Breast epithelium (tissue), 4 donors: Measurements from ENCODE around the gene EFNA2. TPM values are rescaled to one million over a fixed set of nuclear protein-coding genes. Genes with fewer than 3 reads are reported as not detected.

ENCODE experiments used
- DNase-seq, 2 donors: peaks; one replicate each; pipeline ENCODE4 v3.0.0-alpha.2; 2019; ENCODE audit warnings: low spot score in 2 of 2
- H3K27ac ChIP-seq, 2 donors: fragments of 200-600 bp; sonication (generic) in 1 of 2; one replicate each; pipeline ENCODE4 v1.5.1; 2016 to 2019; ENCODE audit warnings: mild to moderate bottlenecking in 1 of 2
- H3K27me3 ChIP-seq, 2 donors: fragments of 200-600 bp; sonication (generic) in 1 of 2; one replicate each; pipeline versions ENCODE4 v1.5.1 to v1.6.0; 2017 to 2019; ENCODE audit warnings: control low read depth in 1 of 2, mild to moderate bottlenecking in 1 of 2
- H3K36me3 ChIP-seq: fragments of 200-600 bp; one replicate; pipeline ENCODE4 v1.5.1; 2019
- H3K4me1 ChIP-seq, 2 donors: fragments of 200-600 bp; sonication (generic); one replicate each; pipeline ENCODE4 v1.5.1; 2016 to 2019; ENCODE audit warnings: control low read depth in 1 of 2
- H3K4me3 ChIP-seq, 3 donors: fragments of 200-600 bp; sonication (generic); 1 replicate in 2 of 3; 2 replicates in 1 of 3; pipeline ENCODE4 v1.5.1; 2016 to 2019; ENCODE audit warnings: mild to moderate bottlenecking in 3 of 3, moderate library complexity in 2 of 3
- H3K9me3 ChIP-seq, 2 donors: fragments of 200-600 bp; sonication (generic) in 1 of 2; one replicate each; pipeline ENCODE4 v1.5.1; 2016 to 2019; ENCODE audit warnings: control low read depth in 1 of 2
- CTCF ChIP-seq, 3 donors: fragments of 450-650 bp; IDR thresholded peaks; one replicate each; pipeline ENCODE4 v1.5.1; 2016 to 2017; ENCODE audit warnings: antibody characterized with exemption in 3 of 3, mild to moderate bottlenecking in 3 of 3, moderate library complexity in 3 of 3
- POLR2A ChIP-seq: fragments of 450-650 bp; IDR thresholded peaks from one replicate; pipeline ENCODE4 v1.6.1; 2016; ENCODE audit warnings: antibody characterized with exemption, mild to moderate bottlenecking, moderate library complexity
- POLR2AphosphoS5 ChIP-seq, 3 donors: sonication (generic); formaldehyde crosslinking; IDR thresholded peaks; one replicate each; pipeline ENCODE4 v1.6.1; 2017; ENCODE audit warnings: antibody characterized with exemption in 3 of 3
- intact Hi-C: fragments of 100-400 bp; cut with DNase I; formaldehyde crosslinking; loops from one replicate; pipeline ENCODE4 v1.15.1; 2023; ENCODE audit warnings: low total_unique reads
- total RNA-seq, 3 donors: library from RNA; depleted of rRNA; stranded (reverse); fragments of >200 nt; gene quantifications; one replicate each; pipeline ENCODE4 v1.1.0, GENCODE V29; 2016

Gene EFNA2
- total RNA-seq, 3 donors from 2014 or later = 0.66 TPM; not detected in 2

DNA sequence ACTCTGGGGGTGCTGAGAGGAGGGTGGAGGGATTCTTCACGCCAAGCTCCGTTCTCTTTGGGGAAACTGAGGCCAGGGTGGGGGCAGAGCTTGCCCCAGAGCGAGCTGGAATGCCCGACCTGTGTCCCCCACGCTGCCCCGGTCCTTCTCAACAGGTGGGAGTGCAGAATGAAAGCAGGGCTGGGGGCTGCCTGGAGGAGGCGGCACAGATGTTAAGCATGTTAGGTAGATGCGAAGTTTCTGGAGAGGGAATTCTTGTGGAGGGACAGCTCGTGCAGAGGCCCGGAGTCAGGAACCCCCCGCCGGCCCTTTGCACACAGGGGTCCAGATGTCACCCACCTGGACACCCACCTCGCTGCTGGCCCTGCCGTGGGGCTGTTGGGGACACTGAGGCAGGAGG is 9.0 kb downstream of the EFNA2 start:
- Histone ChIP-seq H3K4me3 (no peak overlapping the region), H3K27ac (no peak overlapping the region), H3K4me1 (peaks cover 0 to 6% of the 10 kb centered on the region in 2 donors), H3K36me3 (no peaks in the 10 kb centered on the region), H3K27me3 (peaks cover 33 to 70% of the 10 kb centered on the region in 2 donors), H3K9me3 (no peaks in the 10 kb centered on the region)
- intact Hi-C loops = no loop called here
- DNase-seq = no peak
- TF ChIP-seq CTCF (IDR thresholded peaks at IDR 0.05) (no peak), POLR2AphosphoS5 (IDR thresholded peaks at IDR 0.05) (no peak), POLR2A (no peak)

GRCh38 chr19:1295169-1296012 is 9.7 kb downstream of the EFNA2 start:
- no peak overlapping the region for H3K27ac ChIP-seq
- H3K4me1 ChIP-seq = peaks cover 0 to 6% of the 10 kb centered on the region in 2 donors
- intact Hi-C loops = no loop called here
- TF ChIP-seq POLR2A (no peak), POLR2AphosphoS5 (IDR thresholded peaks at IDR 0.05) (no peak), CTCF (IDR thresholded peaks at IDR 0.05) (no peak)
- no peak for DNase-seq
- peaks cover 30 to 67% of the 10 kb centered on the region in 2 donors for H3K27me3 ChIP-seq
- peak overlapping the region in 2 of 3 donors; percentile 23 to 55 for H3K4me3 ChIP-seq
- H3K36me3 ChIP-seq = no peaks in the 10 kb centered on the region
- H3K9me3 ChIP-seq = no peaks in the 10 kb centered on the region

DNA sequence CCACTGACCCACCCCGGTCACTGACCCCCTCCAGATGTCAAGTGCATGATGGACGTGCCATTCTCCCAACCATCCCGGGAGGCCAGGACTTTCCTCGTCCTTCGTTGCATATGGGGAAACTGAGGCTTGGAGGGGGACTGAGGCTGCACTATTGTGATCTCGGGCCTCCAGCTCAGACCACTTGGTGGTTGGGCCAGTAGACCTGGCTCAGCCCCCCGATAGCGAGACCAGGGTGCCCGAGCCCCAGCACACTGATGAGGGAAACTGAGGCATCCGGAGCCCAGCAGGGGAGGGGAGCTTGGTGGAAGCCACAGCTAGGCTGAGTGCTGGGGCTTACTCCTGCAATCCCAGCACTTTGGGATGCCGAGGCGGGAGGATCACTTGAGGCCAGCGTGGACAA is 10.4 kb downstream of the EFNA2 start:
- no peak for TF ChIP-seq CTCF (IDR thresholded peaks at IDR 0.05)
- no peak for TF ChIP-seq POLR2AphosphoS5 (IDR thresholded peaks at IDR 0.05)
- no peak for TF ChIP-seq POLR2A
- H3K27ac ChIP-seq = no peak overlapping the region
- H3K9me3 ChIP-seq = no peaks in the 10 kb centered on the region
- DNase-seq = no peak
- intact Hi-C loops = no loop called here
- no peaks in the 10 kb centered on the region for H3K36me3 ChIP-seq
- peak overlapping the region in 1 of 3 donors; percentile 55 for H3K4me3 ChIP-seq
- peaks cover 0 to 6% of the 10 kb centered on the region in 2 donors for H3K4me1 ChIP-seq
- H3K27me3 ChIP-seq = peaks cover 30 to 60% of the 10 kb centered on the region in 2 donors

DNA sequence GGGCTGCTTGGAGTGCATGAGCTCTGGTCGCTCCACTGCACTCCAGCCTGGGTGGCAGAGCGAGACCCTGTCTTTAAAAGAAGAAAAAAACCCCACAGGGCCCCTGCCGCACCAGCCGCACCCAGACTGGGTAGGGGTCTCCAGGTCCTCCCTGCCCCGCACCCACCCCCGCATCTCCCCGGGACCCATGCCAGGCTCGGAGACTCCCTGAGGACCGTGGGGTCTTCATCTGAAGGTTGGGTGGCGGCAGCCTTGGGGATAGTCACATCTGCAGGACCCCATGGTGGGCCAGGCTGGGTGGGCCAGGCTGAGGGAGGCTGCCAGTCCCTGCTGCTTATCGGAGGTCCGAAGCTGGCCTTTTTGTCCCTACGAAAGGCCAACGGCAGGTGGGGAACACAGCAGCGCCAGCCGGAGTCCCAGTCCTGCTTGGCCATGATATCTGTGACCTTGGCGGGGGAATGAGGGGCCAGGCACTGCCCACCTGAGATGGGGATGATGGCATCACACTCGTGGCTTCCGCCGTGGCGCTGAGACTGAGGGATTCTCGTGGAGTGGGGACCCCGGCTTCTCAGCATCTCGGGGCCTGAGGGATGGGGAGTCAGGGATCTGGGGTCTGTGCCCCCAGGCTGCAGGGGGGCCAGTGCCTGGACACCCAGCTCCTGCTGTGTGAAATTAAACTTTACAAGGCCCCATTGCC is 11.1 kb downstream of the EFNA2 start:
- TF ChIP-seq POLR2A (no peak), POLR2AphosphoS5 (IDR thresholded peaks at IDR 0.05) (no peak), CTCF (IDR thresholded peaks at IDR 0.05) (no peak)
- Histone ChIP-seq H3K9me3 (no peaks in the 10 kb centered on the region), H3K4me1 (peaks cover 0 to 6% of the 10 kb centered on the region in 2 donors), H3K27me3 (peaks cover 30 to 53% of the 10 kb centered on the region in 2 donors), H3K27ac (no peak overlapping the region), H3K4me3 (no peak overlapping the region), H3K36me3 (no peaks in the 10 kb centered on the region)
- no peak for DNase-seq
- intact Hi-C loops = no loop called here

DNA sequence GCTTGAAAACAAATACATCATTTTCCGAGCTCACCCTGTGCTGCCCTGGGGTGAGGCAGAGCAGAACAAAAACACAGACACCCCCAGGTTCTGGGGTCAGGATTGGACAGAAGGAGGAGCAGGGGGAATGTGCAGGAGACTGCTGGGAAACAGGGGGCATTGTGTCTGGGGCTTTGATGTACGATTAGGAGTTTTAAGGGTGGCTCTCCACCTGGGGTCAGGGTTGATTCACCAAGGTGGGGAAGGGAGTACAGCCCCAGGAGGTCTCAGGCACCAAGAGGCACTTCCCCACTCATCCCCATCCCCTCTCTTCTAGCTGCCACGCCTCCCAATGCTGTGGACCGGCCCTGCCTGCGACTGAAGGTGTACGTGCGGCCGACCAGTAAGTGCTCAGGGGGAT is 12.6 kb downstream of the EFNA2 start:
- H3K4me3 ChIP-seq = no peak overlapping the region
- H3K4me1 ChIP-seq = peaks cover 0 to 6% of the 10 kb centered on the region in 2 donors
- no peaks in the 10 kb centered on the region for H3K36me3 ChIP-seq
- TF ChIP-seq CTCF (IDR thresholded peaks at IDR 0.05) = no peak
- TF ChIP-seq POLR2AphosphoS5 (IDR thresholded peaks at IDR 0.05) = no peak
- no peak for TF ChIP-seq POLR2A
- intact Hi-C loops = no loop called here
- H3K27ac ChIP-seq = no peak overlapping the region
- H3K27me3 ChIP-seq = peaks cover 29 to 38% of the 10 kb centered on the region in 2 donors
- H3K9me3 ChIP-seq = no peaks in the 10 kb centered on the region
- no peak for DNase-seq
